ENCODE results near the gene PANK1. TPM values are rescaled to one million over a fixed set of nuclear protein-coding genes. Genes with fewer than 3 reads are reported as not detected.

Gene PANK1
- total RNA-seq, 4 donors from 2014 or later, result under 0.01 to 25.9 (median 2.6) TPM

GRCh38 chr10:89668386-89669071, 23.5 kb upstream of the PANK1 start:
- TF ChIP-seq POLR2A (IDR thresholded peaks at IDR 0.05) (no peak), CTCF (IDR thresholded peaks at IDR 0.05) (no peak)
- H3K9me3 ChIP-seq, result no peaks in the 10 kb centered on the region
- H3K27ac ChIP-seq, result no peak overlapping the region
- H3K27me3 ChIP-seq, result no peaks in the 10 kb centered on the region
- no peaks in the 10 kb centered on the region for H3K36me3 ChIP-seq
- H3K4me1 ChIP-seq, result no peaks in the 10 kb centered on the region
- no peak for DNase-seq
- intact Hi-C loops (cut with DNase I; ENCODE audit: low total_unique reads), result no loop called here
- H3K4me3 ChIP-seq, result no peak overlapping the region

- no peak overlapping the region for H3K27ac ChIP-seq
- no peaks in the 10 kb centered on the region for H3K4me1 ChIP-seq
- no peaks in the 10 kb centered on the region for H3K27me3 ChIP-seq
- no peaks in the 10 kb centered on the region for H3K36me3 ChIP-seq
- no peak for TF ChIP-seq POLR2A (IDR thresholded peaks at IDR 0.05)
- no peak for TF ChIP-seq CTCF (IDR thresholded peaks at IDR 0.05)
- H3K4me3 ChIP-seq, result no peak overlapping the region
- DNase-seq, result no peak
- intact Hi-C loops (cut with DNase I; ENCODE audit: low total_unique reads), result no loop called here
- H3K9me3 ChIP-seq, result no peaks in the 10 kb centered on the region
Measured at GRCh38 chr10:89666138-89666537, 21.1 kb upstream of the PANK1 start.

GRCh38 chr10:89665302-89665701, 20.3 kb upstream of the PANK1 start:
- Histone ChIP-seq H3K36me3 (no peaks in the 10 kb centered on the region), H3K4me3 (no peak overlapping the region), H3K4me1 (no peaks in the 10 kb centered on the region), H3K9me3 (no peaks in the 10 kb centered on the region), H3K27ac (no peak overlapping the region), H3K27me3 (no peaks in the 10 kb centered on the region)
- TF ChIP-seq POLR2A (IDR thresholded peaks at IDR 0.05) (no peak), CTCF (IDR thresholded peaks at IDR 0.05) (no peak)
- intact Hi-C loops (cut with DNase I; ENCODE audit: low total_unique reads), result no loop called here
- no peak for DNase-seq

GRCh38 chr10:89664203-89664602, 19.2 kb upstream of the PANK1 start:
- no peaks in the 10 kb centered on the region for H3K27me3 ChIP-seq
- H3K36me3 ChIP-seq, result no peaks in the 10 kb centered on the region
- no peaks in the 10 kb centered on the region for H3K9me3 ChIP-seq
- no peak overlapping the region for H3K27ac ChIP-seq
- H3K4me1 ChIP-seq, result no peaks in the 10 kb centered on the region
- intact Hi-C loops (cut with DNase I; ENCODE audit: low total_unique reads), result no loop called here
- no peak overlapping the region for H3K4me3 ChIP-seq
- TF ChIP-seq POLR2A (IDR thresholded peaks at IDR 0.05), result no peak
- no peak for DNase-seq

- intact Hi-C loops (cut with DNase I; ENCODE audit: low total_unique reads), result no loop called here
- H3K27me3 ChIP-seq, result no peaks in the 10 kb centered on the region
- no peak for TF ChIP-seq POLR2A (IDR thresholded peaks at IDR 0.05)
- no peak for TF ChIP-seq CTCF (IDR thresholded peaks at IDR 0.05)
Measured at GRCh38 chr10:89663144-89663543, 18.1 kb upstream of the PANK1 start.

GRCh38 chr10:89662596-89662995, 17.6 kb upstream of the PANK1 start:
- no peaks in the 10 kb centered on the region for H3K27me3 ChIP-seq
- TF ChIP-seq CTCF (IDR thresholded peaks at IDR 0.05), result no peak
- TF ChIP-seq POLR2A (IDR thresholded peaks at IDR 0.05), result no peak
- H3K27ac ChIP-seq, result no peak overlapping the region
- no peaks in the 10 kb centered on the region for H3K4me1 ChIP-seq
- no peak for DNase-seq
- intact Hi-C loops (cut with DNase I; ENCODE audit: low total_unique reads), result no loop called here
- no peak overlapping the region for H3K4me3 ChIP-seq
- no peaks in the 10 kb centered on the region for H3K36me3 ChIP-seq
- H3K9me3 ChIP-seq, result no peaks in the 10 kb centered on the region

More at GRCh38 chr10:89663144-89663543, 18.1 kb upstream of the PANK1 start:
- Histone ChIP-seq H3K36me3 (no peaks in the 10 kb centered on the region), H3K9me3 (no peaks in the 10 kb centered on the region), H3K4me1 (no peaks in the 10 kb centered on the region), H3K4me3 (no peak overlapping the region), H3K27ac (no peak overlapping the region)
- no peak for DNase-seq

All from uterus (tissue), 4 donors.